ENCODE data around the gene GMPR2. TPM values are rescaled to one million over a fixed set of nuclear protein-coding genes. Genes with fewer than 3 reads are reported as not detected.

GMPR2 gene
- total RNA-seq (2014; rRNA removed; shearing (Covaris generic)) (70.9 and 98.0 TPM in 2 replicates), polyA plus RNA-seq (2016; fragmentation: Nextera tagmentation; extraction: Ambion mirVana) (55.0 and 58.9 TPM in 2 replicates)

GRCh38 chr14:24232645-24233537 lies at the start of gene GMPR2:
Gene GMPR2 (plus strand): TSS chr14:24232929. CDS start chr14:24233254, 325 bp downstream.
- DNase-seq, result peak; percentile 54
- Histone ChIP-seq H3K27ac (peak within 1 kb of the TSS; percentile 70), H3K4me1 (ENCODE audit: insufficient read depth) (peaks cover 13% of the 10 kb centered on the region), H3K27me3 (replicated peaks; ENCODE audit: insufficient read depth) (no peaks in the 10 kb centered on the region), H4K20me1 (ENCODE audit: insufficient read depth) (no peaks in the 10 kb centered on the region), H3K79me2 (ENCODE audit: insufficient read depth) (peaks cover 81% of the 10 kb centered on the region), H3K36me3 (ENCODE audit: low read depth) (peaks cover 9% of the 10 kb centered on the region), H3K4me2 (ENCODE audit: unreplicated experiment) (peak within 1 kb of the TSS; percentile 94), H3K9ac (peak within 1 kb of the TSS; percentile 91), H3K9me3 (ENCODE audit: low read depth) (no peaks in the 10 kb centered on the region), H2AFZ (peak within 1 kb of the TSS; percentile 80), H3K9me2 (ENCODE audit: insufficient read depth) (no peaks in the 10 kb centered on the region), H3K4me3 (peak within 1 kb of the TSS; percentile 77), H3F3A (ENCODE audit: insufficient read depth) (peaks cover 4% of the 10 kb centered on the region; the same call in 1 of the 2 replicates)
- TF ChIP-seq EZH2phosphoT487 (IDR thresholded peaks at IDR 0.05; ENCODE audit: insufficient read depth, low read depth) (no peak), EZH2 (IDR thresholded peaks at IDR 0.05; ENCODE audit: insufficient read depth, poor library complexity, severe bottlenecking) (no peak)
- in situ Hi-C loops (cut with MboI), result no loop called here
- WGBS, 2 experiments (ENCODE audit: low coverage in 1 of 2, low lambda C conversion rate in 2 of 2, missing lambda C conversion rate in 2 of 2), result 2 to 4% methylated on average over 38 of the region's 38 CpGs

GRCh38 chr14:24183014-24183481 lies 49.7 kb upstream of the GMPR2 start:
- Histone ChIP-seq H3K9ac (no peak overlapping the region), H3K79me2 (ENCODE audit: insufficient read depth) (peaks cover 19% of the 10 kb centered on the region), H3K9me3 (ENCODE audit: low read depth) (no peaks in the 10 kb centered on the region), H3K4me3 (no peak overlapping the region), H3K27ac (no peak overlapping the region), H2AFZ (no peak overlapping the region), H3K9me2 (ENCODE audit: insufficient read depth) (no peaks in the 10 kb centered on the region), H3K27me3 (replicated peaks; ENCODE audit: insufficient read depth) (no peaks in the 10 kb centered on the region), H4K20me1 (ENCODE audit: insufficient read depth) (no peaks in the 10 kb centered on the region), H3K36me3 (ENCODE audit: low read depth) (peaks cover 25% of the 10 kb centered on the region; the same call in 1 of the 2 replicates), H3F3A (ENCODE audit: insufficient read depth) (peaks cover 22% of the 10 kb centered on the region), H3K4me1 (ENCODE audit: insufficient read depth) (peaks cover 17% of the 10 kb centered on the region), H3K4me2 (ENCODE audit: unreplicated experiment) (no peak overlapping the region)
- in situ Hi-C loops (cut with MboI), result no loop called here
- DNase-seq, result no peak
- 96 to 97% methylated on average over 10 to 15 of the region's 15 CpGs for WGBS, 2 experiments (ENCODE audit: low coverage in 1 of 2, low lambda C conversion rate in 2 of 2, missing lambda C conversion rate in 2 of 2)
- TF ChIP-seq EZH2phosphoT487 (IDR thresholded peaks at IDR 0.05; ENCODE audit: insufficient read depth, low read depth) (no peak), EZH2 (IDR thresholded peaks at IDR 0.05; ENCODE audit: insufficient read depth, poor library complexity, severe bottlenecking) (no peak)

GRCh38 chr14:24184104-24184970 lies 48.4 kb upstream of the GMPR2 start:
- Histone ChIP-seq H3K27me3 (replicated peaks; ENCODE audit: insufficient read depth) (no peaks in the 10 kb centered on the region), H3F3A (ENCODE audit: insufficient read depth) (peaks cover 24% of the 10 kb centered on the region), H3K9me3 (ENCODE audit: low read depth) (no peaks in the 10 kb centered on the region), H4K20me1 (ENCODE audit: insufficient read depth) (no peaks in the 10 kb centered on the region), H2AFZ (no peak overlapping the region), H3K4me3 (no peak overlapping the region), H3K4me1 (ENCODE audit: insufficient read depth) (peaks cover 22% of the 10 kb centered on the region), H3K9ac (no peak overlapping the region), H3K36me3 (ENCODE audit: low read depth) (peaks cover 12% of the 10 kb centered on the region; the same call in 1 of the 2 replicates), H3K27ac (no peak overlapping the region), H3K9me2 (ENCODE audit: insufficient read depth) (no peaks in the 10 kb centered on the region), H3K79me2 (ENCODE audit: insufficient read depth) (peaks cover 23% of the 10 kb centered on the region), H3K4me2 (ENCODE audit: unreplicated experiment) (no peak overlapping the region)
- in situ Hi-C loops (cut with MboI), result no loop called here
- no peak for DNase-seq
- WGBS, 2 experiments (ENCODE audit: low coverage in 1 of 2, low lambda C conversion rate in 2 of 2, missing lambda C conversion rate in 2 of 2), result 82 to 86% methylated on average over 12 to 19 of the region's 19 CpGs
- TF ChIP-seq EZH2 (IDR thresholded peaks at IDR 0.05; ENCODE audit: insufficient read depth, poor library complexity, severe bottlenecking) (no peak), EZH2phosphoT487 (IDR thresholded peaks at IDR 0.05; ENCODE audit: insufficient read depth, low read depth) (no peak)

- Histone ChIP-seq H2AFZ (no peak overlapping the region), H3K4me1 (ENCODE audit: insufficient read depth) (peaks cover 18% of the 10 kb centered on the region), H4K20me1 (ENCODE audit: insufficient read depth) (no peaks in the 10 kb centered on the region), H3K4me2 (ENCODE audit: unreplicated experiment) (no peak overlapping the region), H3K9me3 (ENCODE audit: low read depth) (no peaks in the 10 kb centered on the region), H3K79me2 (ENCODE audit: insufficient read depth) (peaks cover 23% of the 10 kb centered on the region), H3K27me3 (replicated peaks; ENCODE audit: insufficient read depth) (no peaks in the 10 kb centered on the region), H3F3A (ENCODE audit: insufficient read depth) (peaks cover 24% of the 10 kb centered on the region), H3K27ac (no peak overlapping the region), H3K9ac (no peak overlapping the region), H3K9me2 (ENCODE audit: insufficient read depth) (no peaks in the 10 kb centered on the region), H3K4me3 (no peak overlapping the region), H3K36me3 (ENCODE audit: low read depth) (peaks cover 9% of the 10 kb centered on the region; the same call in 1 of the 2 replicates)
- no peak for TF ChIP-seq EZH2phosphoT487 (IDR thresholded peaks at IDR 0.05; ENCODE audit: insufficient read depth, low read depth)
- no peak for TF ChIP-seq EZH2 (IDR thresholded peaks at IDR 0.05; ENCODE audit: insufficient read depth, poor library complexity, severe bottlenecking)
- DNase-seq, result no peak
- 85 to 86% methylated on average over 7 of the region's 7 CpGs for WGBS, 2 experiments (ENCODE audit: low coverage in 1 of 2, low lambda C conversion rate in 2 of 2, missing lambda C conversion rate in 2 of 2)
- in situ Hi-C loops (cut with MboI), result no loop called here
These were observed 47.7 kb upstream of the GMPR2 start for GRCh38 chr14:24185026-24185425.
